IPS-20b (cell line): ENCODE results near the gene CEP112.

ENCODE experiments used
- H3K27ac ChIP-seq: one replicate; pipeline ENCODE4 v1.5.1; 2013; ENCODE audit warnings: low read length
- H3K27me3 ChIP-seq: 2 replicates; pipeline ENCODE4 v1.6.1; 2013; ENCODE audit warnings: mild to moderate bottlenecking, low read length, inconsistent platforms; ENCODE audit not compliant: insufficient read depth
- H3K36me3 ChIP-seq: 2 replicates; pipeline ENCODE4 v1.6.1; 2013; ENCODE audit warnings: low read depth, mild to moderate bottlenecking, inconsistent platforms, low read length, moderate library complexity; ENCODE audit not compliant: insufficient read depth
- H3K4me1 ChIP-seq: 2 replicates; pipeline ENCODE4 v1.6.1; 2013; ENCODE audit warnings: mild to moderate bottlenecking, control low read depth, inconsistent platforms, low read length, moderate library complexity; ENCODE audit not compliant: insufficient read depth
- H3K4me3 ChIP-seq: 2 replicates; pipeline ENCODE4 v1.5.1; 2013; ENCODE audit warnings: mild to moderate bottlenecking, low read length, inconsistent platforms
- H3K9ac ChIP-seq: 2 replicates; pipeline ENCODE4 v1.6.1; 2013; ENCODE audit warnings: low read depth, mild to moderate bottlenecking, inconsistent platforms, low read length, moderate library complexity
- H3K9me3 ChIP-seq: 2 replicates; pipeline ENCODE4 v1.6.1; 2013; ENCODE audit warnings: mild to moderate bottlenecking, low read depth, low read length, inconsistent platforms; ENCODE audit not compliant: insufficient read depth

CEP112 gene

GRCh38 chr17:66038125-66038524 is 153.8 kb downstream of the CEP112 start:
- H3K36me3 ChIP-seq, result no peaks in the 10 kb centered on the region
- H3K27ac ChIP-seq, result no peak overlapping the region
- no peak overlapping the region for H3K4me3 ChIP-seq
- no peaks in the 10 kb centered on the region for H3K9me3 ChIP-seq
- H3K9ac ChIP-seq, result no peak overlapping the region
- H3K27me3 ChIP-seq, result no peaks in the 10 kb centered on the region
- no peaks in the 10 kb centered on the region for H3K4me1 ChIP-seq

GRCh38 chr17:66037221-66037620 is 154.7 kb downstream of the CEP112 start:
- H3K4me1 ChIP-seq, result no peaks in the 10 kb centered on the region
- H3K27ac ChIP-seq, result no peak overlapping the region
- H3K9me3 ChIP-seq, result no peaks in the 10 kb centered on the region
- H3K27me3 ChIP-seq, result no peaks in the 10 kb centered on the region
- H3K4me3 ChIP-seq, result no peak overlapping the region
- H3K9ac ChIP-seq, result no peak overlapping the region
- no peaks in the 10 kb centered on the region for H3K36me3 ChIP-seq

GRCh38 chr17:66032082-66032712 is 159.7 kb downstream of the CEP112 start:
- no peak overlapping the region for H3K4me3 ChIP-seq
- no peak overlapping the region for H3K9ac ChIP-seq
- no peak overlapping the region for H3K27ac ChIP-seq
- no peaks in the 10 kb centered on the region for H3K4me1 ChIP-seq
- no peaks in the 10 kb centered on the region for H3K36me3 ChIP-seq
- no peaks in the 10 kb centered on the region for H3K9me3 ChIP-seq
- no peaks in the 10 kb centered on the region for H3K27me3 ChIP-seq

GRCh38 chr17:66025551-66025950 is 166.4 kb downstream of the CEP112 start:
- H3K27me3 ChIP-seq, result no peaks in the 10 kb centered on the region
- H3K27ac ChIP-seq, result no peak overlapping the region
- no peak overlapping the region for H3K9ac ChIP-seq
- peaks cover 12% of the 10 kb centered on the region; the same call in 1 of the 2 replicates for H3K9me3 ChIP-seq
- H3K36me3 ChIP-seq, result no peaks in the 10 kb centered on the region
- H3K4me1 ChIP-seq, result no peaks in the 10 kb centered on the region
- no peak overlapping the region for H3K4me3 ChIP-seq

- Histone ChIP-seq H3K9ac (no peak overlapping the region), H3K4me3 (no peak overlapping the region), H3K27ac (no peak overlapping the region), H3K27me3 (no peaks in the 10 kb centered on the region), H3K9me3 (peaks cover 12% of the 10 kb centered on the region; the same call in 1 of the 2 replicates), H3K4me1 (no peaks in the 10 kb centered on the region), H3K36me3 (no peaks in the 10 kb centered on the region)
Measured at GRCh38 chr17:66021757-66022156, 170.2 kb downstream of the CEP112 start.

GRCh38 chr17:66018786-66019185 is 173.1 kb downstream of the CEP112 start:
- Histone ChIP-seq H3K4me1 (no peaks in the 10 kb centered on the region), H3K27ac (no peak overlapping the region), H3K4me3 (no peak overlapping the region), H3K9ac (no peak overlapping the region), H3K9me3 (peaks cover 9% of the 10 kb centered on the region; the same call in 1 of the 2 replicates), H3K36me3 (no peaks in the 10 kb centered on the region), H3K27me3 (no peaks in the 10 kb centered on the region)

GRCh38 chr17:66016231-66016630 is 175.7 kb downstream of the CEP112 start:
- H3K36me3 ChIP-seq, result no peaks in the 10 kb centered on the region
- H3K4me1 ChIP-seq, result no peaks in the 10 kb centered on the region
- no peak overlapping the region for H3K4me3 ChIP-seq
- H3K9me3 ChIP-seq, result no peaks in the 10 kb centered on the region
- H3K27me3 ChIP-seq, result no peaks in the 10 kb centered on the region
- no peak overlapping the region for H3K27ac ChIP-seq
- H3K9ac ChIP-seq, result no peak overlapping the region

GRCh38 chr17:66008680-66009079 is 183.3 kb downstream of the CEP112 start:
- no peaks in the 10 kb centered on the region for H3K27me3 ChIP-seq
- no peak overlapping the region for H3K4me3 ChIP-seq
- H3K4me1 ChIP-seq, result no peaks in the 10 kb centered on the region
- H3K9ac ChIP-seq, result no peak overlapping the region
- no peak overlapping the region for H3K27ac ChIP-seq
- H3K9me3 ChIP-seq, result peaks cover 6% of the 10 kb centered on the region; the same call in 1 of the 2 replicates
- H3K36me3 ChIP-seq, result no peaks in the 10 kb centered on the region

- Histone ChIP-seq H3K27ac (no peak overlapping the region), H3K4me3 (no peak overlapping the region), H3K9ac (no peak overlapping the region), H3K4me1 (no peaks in the 10 kb centered on the region), H3K9me3 (peaks cover 6% of the 10 kb centered on the region), H3K27me3 (no peaks in the 10 kb centered on the region), H3K36me3 (no peaks in the 10 kb centered on the region)
Measured at GRCh38 chr17:66006654-66007053, 185.3 kb downstream of the CEP112 start.

- Histone ChIP-seq H3K9ac (no peak overlapping the region), H3K36me3 (no peaks in the 10 kb centered on the region), H3K4me3 (no peak overlapping the region), H3K27me3 (no peaks in the 10 kb centered on the region), H3K4me1 (no peaks in the 10 kb centered on the region), H3K9me3 (no peaks in the 10 kb centered on the region; the same call in 1 of the 2 replicates), H3K27ac (no peak overlapping the region)
Measured at GRCh38 chr17:66002812-66003211, 189.1 kb downstream of the CEP112 start.

GRCh38 chr17:66002063-66002585 is 189.8 kb downstream of the CEP112 start:
- Histone ChIP-seq H3K9me3 (no peaks in the 10 kb centered on the region; the same call in 1 of the 2 replicates), H3K36me3 (no peaks in the 10 kb centered on the region), H3K27ac (no peak overlapping the region), H3K9ac (no peak overlapping the region), H3K27me3 (no peaks in the 10 kb centered on the region), H3K4me3 (no peak overlapping the region), H3K4me1 (no peaks in the 10 kb centered on the region)

GRCh38 chr17:66000216-66000615 is 191.7 kb downstream of the CEP112 start:
- H3K4me1 ChIP-seq, result no peaks in the 10 kb centered on the region
- H3K27ac ChIP-seq, result no peak overlapping the region
- H3K9me3 ChIP-seq, result no peaks in the 10 kb centered on the region; the same call in 1 of the 2 replicates
- no peak overlapping the region for H3K9ac ChIP-seq
- H3K4me3 ChIP-seq, result no peak overlapping the region
- H3K36me3 ChIP-seq, result no peaks in the 10 kb centered on the region
- no peaks in the 10 kb centered on the region for H3K27me3 ChIP-seq
